Loucy (cell line): ENCODE results near the gene PRDX4.

ENCODE experiments used
- H2AFZ ChIP-seq: fragments of 200-600 bp; sonication (generic); 2 replicates; pipeline ENCODE4 v1.6.0; 2016; ENCODE audit warnings: antibody characterized with exemption, mild to moderate bottlenecking, low read length, moderate library complexity
- H3F3A ChIP-seq: fragments of 200-600 bp; 2 replicates; pipeline ENCODE4 v1.6.0; 2016; ENCODE audit warnings: antibody characterized with exemption, low read depth, mild to moderate bottlenecking
- H3K27me3 ChIP-seq: fragments of 200-600 bp; sonication (generic); 2 replicates; pipeline ENCODE4 v1.6.1; 2014; ENCODE audit warnings: low read length, mild to moderate bottlenecking; ENCODE audit not compliant: insufficient read depth, poor library complexity, severe bottlenecking
- H3K36me3 ChIP-seq: fragments of 200-600 bp; sonication (generic); 2 replicates; pipeline ENCODE4 v1.6.1; 2016; ENCODE audit warnings: low read length; ENCODE audit not compliant: insufficient read depth
- H3K4me1 ChIP-seq: fragments of 200-600 bp; sonication (generic); 2 replicates; pipeline ENCODE4 v1.5.1; 2014; ENCODE audit warnings: low read length, mild to moderate bottlenecking; ENCODE audit not compliant: insufficient read depth, poor library complexity, severe bottlenecking
- H3K4me2 ChIP-seq: fragments of 200-600 bp; sonication (generic); 2 replicates; pipeline ENCODE4 v1.6.0; 2014; ENCODE audit warnings: antibody characterized with exemption, low read length, low read depth, mild to moderate bottlenecking; ENCODE audit not compliant: poor library complexity, severe bottlenecking
- H3K4me3 ChIP-seq: fragments of 200-600 bp; sonication (generic); 2 replicates; pipeline ENCODE4 v1.5.1; 2014; ENCODE audit warnings: low read length, mild to moderate bottlenecking, mixed read lengths; ENCODE audit not compliant: poor library complexity, severe bottlenecking
- H3K79me2 ChIP-seq: fragments of 200-600 bp; sonication (generic); 2 replicates; pipeline ENCODE4 v1.6.1; 2014; ENCODE audit warnings: low read length; ENCODE audit not compliant: insufficient read depth
- H3K9ac ChIP-seq: fragments of 200-600 bp; sonication (generic); 2 replicates; pipeline ENCODE4 v1.6.0; 2014; ENCODE audit warnings: mild to moderate bottlenecking, low read depth, low read length, moderate library complexity; ENCODE audit not compliant: poor library complexity, severe bottlenecking
- H3K9me2 ChIP-seq: fragments of 200-600 bp; sonication (generic); replicated peaks from 2 replicates; pipeline ENCODE4 v1.6.1; 2016; ENCODE audit warnings: low read depth, low read length, mixed read lengths
- H3K9me3 ChIP-seq: fragments of 200-600 bp; sonication (generic); 2 replicates; pipeline ENCODE4 v1.6.1; 2014; ENCODE audit warnings: mild to moderate bottlenecking, antibody characterized with exemption, low read length, low read depth; ENCODE audit not compliant: insufficient read depth
- H4K20me1 ChIP-seq: fragments of 200-600 bp; sonication (generic); 2 replicates; pipeline ENCODE4 v1.6.0; 2014; ENCODE audit warnings: antibody characterized with exemption, low read length, mild to moderate bottlenecking; ENCODE audit not compliant: insufficient read depth, poor library complexity, severe bottlenecking
- CTCF ChIP-seq: fragments of 200-600 bp; sonication (generic); conservative IDR thresholded peaks from 2 replicates; pipeline ENCODE4 v1.5.1; 2014; ENCODE audit warnings: mild to moderate bottlenecking, antibody characterized with exemption, low read length
- EZH2phosphoT487 ChIP-seq: fragments of 200-600 bp; IDR thresholded peaks from 2 replicates; pipeline ENCODE4 v1.6.1; 2018; ENCODE audit warnings: antibody characterized with exemption, mild to moderate bottlenecking, moderate library complexity, borderline replicate concordance

Gene PRDX4

GRCh38 chrX:23662187-23662586, 5.1 kb upstream of the PRDX4 start:
- H3K9me3 ChIP-seq: no peaks in the 10 kb centered on the region
- no peaks in the 10 kb centered on the region for H3K79me2 ChIP-seq
- H3K27me3 ChIP-seq: no peaks in the 10 kb centered on the region
- no peak overlapping the region for H3K9ac ChIP-seq
- H2AFZ ChIP-seq: no peak overlapping the region
- no peaks in the 10 kb centered on the region for H3F3A ChIP-seq
- no peaks in the 10 kb centered on the region for H4K20me1 ChIP-seq
- no peaks in the 10 kb centered on the region for H3K9me2 ChIP-seq
- TF ChIP-seq CTCF (no peak), EZH2phosphoT487 (no peak)
- no peaks in the 10 kb centered on the region for H3K36me3 ChIP-seq
- no peak overlapping the region for H3K4me3 ChIP-seq
- H3K4me1 ChIP-seq: peaks cover 4% of the 10 kb centered on the region
- no peak overlapping the region for H3K4me2 ChIP-seq

GRCh38 chrX:23662853-23663252, 4.4 kb upstream of the PRDX4 start:
- Histone ChIP-seq H3K9ac (no peak overlapping the region), H3K4me2 (no peak overlapping the region), H3F3A (no peaks in the 10 kb centered on the region), H3K79me2 (peaks cover 3% of the 10 kb centered on the region), H3K36me3 (no peaks in the 10 kb centered on the region), H3K27me3 (no peaks in the 10 kb centered on the region), H3K9me2 (no peaks in the 10 kb centered on the region), H2AFZ (no peak overlapping the region), H4K20me1 (no peaks in the 10 kb centered on the region), H3K9me3 (no peaks in the 10 kb centered on the region), H3K4me3 (no peak overlapping the region), H3K4me1 (peaks cover 4% of the 10 kb centered on the region)
- TF ChIP-seq EZH2phosphoT487 (no peak), CTCF (no peak)

GRCh38 chrX:23664496-23664895, 2.8 kb upstream of the PRDX4 start:
- Histone ChIP-seq H4K20me1 (no peaks in the 10 kb centered on the region), H3K36me3 (no peaks in the 10 kb centered on the region), H3K9me2 (no peaks in the 10 kb centered on the region), H2AFZ (no peak overlapping the region), H3K4me3 (no peak overlapping the region), H3K4me1 (peaks cover 4% of the 10 kb centered on the region), H3K9me3 (no peaks in the 10 kb centered on the region), H3K27me3 (no peaks in the 10 kb centered on the region), H3K4me2 (no peak overlapping the region), H3K9ac (no peak overlapping the region), H3K79me2 (peaks cover 20% of the 10 kb centered on the region), H3F3A (no peaks in the 10 kb centered on the region)
- TF ChIP-seq CTCF (no peak), EZH2phosphoT487 (no peak)
